Right atrium auricular region (tissue), 2 donors: ENCODE measurements around the gene EPN2. TPM values are rescaled to one million over a fixed set of nuclear protein-coding genes. Genes with fewer than 3 reads are reported as not detected.

ENCODE experiments used
- DNase-seq: peaks from one replicate; pipeline ENCODE4 v3.0.0-alpha.2; 2019; ENCODE audit warnings: low spot score
- H3K27ac ChIP-seq, 2 donors: fragments of 200-600 bp; sonication (generic); 1 replicate in 1 of 2; 2 replicates in 1 of 2; pipeline ENCODE4 v1.5.1; 2016 to 2019
- H3K27me3 ChIP-seq, 2 donors: fragments of 200-600 bp; sonication (generic); one replicate each; pipeline versions ENCODE4 v1.5.1 to v1.6.0; 2017 to 2019
- H3K36me3 ChIP-seq: fragments of 200-600 bp; sonication (generic); one replicate; pipeline ENCODE4 v1.5.1; 2016
- H3K4me1 ChIP-seq, 2 donors: fragments of 200-600 bp; sonication (generic); one replicate each; pipeline versions ENCODE4 v1.5.1 to v1.6.0; 2017 to 2019
- H3K4me3 ChIP-seq, 2 donors: fragments of 200-600 bp; sonication (generic); 1 replicate in 1 of 2; 2 replicates in 1 of 2; pipeline ENCODE4 v1.5.1; 2017 to 2019; ENCODE audit warnings: mild to moderate bottlenecking in 1 of 2, moderate library complexity in 1 of 2
- H3K9me3 ChIP-seq, 2 donors: fragments of 200-600 bp; sonication (generic); one replicate each; pipeline ENCODE4 v1.5.1; 2019
- total RNA-seq, 2 donors: library from RNA; depleted of rRNA; stranded (reverse); fragments of >200 nt; gene quantifications; one replicate each; pipeline ENCODE4 v1.1.0, GENCODE V29; 2016
- TF ChIP-seq, protein P1 (sequence below), 2 donors: fragments of 200-600 bp; sonication (generic); IDR thresholded peaks; one replicate each; pipeline ENCODE4 v1.5.1; 2019; ENCODE audit warnings: antibody characterized with exemption in 2 of 2

Gene EPN2
- total RNA-seq, 2 donors from 2014 or later, result 68.0 to 73.1 TPM

DNA sequence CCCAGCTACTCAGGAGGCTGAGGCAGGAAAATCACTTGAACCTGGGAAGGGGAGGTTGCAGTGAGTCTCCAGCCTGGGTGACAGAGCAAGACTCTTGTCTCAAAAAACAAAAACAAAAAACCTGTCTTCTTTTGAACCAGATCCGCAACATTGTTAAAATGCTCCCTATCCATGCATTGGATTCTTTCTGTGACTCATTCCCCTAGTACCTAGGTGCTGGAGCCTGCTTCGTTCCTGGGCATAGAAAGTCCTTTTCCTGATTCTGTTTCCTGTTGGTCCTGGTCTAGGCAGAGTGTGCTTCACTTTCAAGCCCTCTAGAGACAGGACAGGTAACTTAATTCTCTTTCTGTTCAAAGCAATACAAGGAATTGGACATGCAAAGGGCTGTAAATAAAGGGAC, 5.2 kb downstream of the EPN2 start:
- Histone ChIP-seq H3K27ac (peak overlapping the region; percentile 55 to 58), H3K4me1 (peaks cover 0 to 71% of the 10 kb centered on the region in 2 donors), H3K36me3 (no peaks in the 10 kb centered on the region), H3K4me3 (no peak overlapping the region), H3K9me3 (no peaks in the 10 kb centered on the region), H3K27me3 (no peaks in the 10 kb centered on the region)
- TF ChIP-seq, protein P1, sequence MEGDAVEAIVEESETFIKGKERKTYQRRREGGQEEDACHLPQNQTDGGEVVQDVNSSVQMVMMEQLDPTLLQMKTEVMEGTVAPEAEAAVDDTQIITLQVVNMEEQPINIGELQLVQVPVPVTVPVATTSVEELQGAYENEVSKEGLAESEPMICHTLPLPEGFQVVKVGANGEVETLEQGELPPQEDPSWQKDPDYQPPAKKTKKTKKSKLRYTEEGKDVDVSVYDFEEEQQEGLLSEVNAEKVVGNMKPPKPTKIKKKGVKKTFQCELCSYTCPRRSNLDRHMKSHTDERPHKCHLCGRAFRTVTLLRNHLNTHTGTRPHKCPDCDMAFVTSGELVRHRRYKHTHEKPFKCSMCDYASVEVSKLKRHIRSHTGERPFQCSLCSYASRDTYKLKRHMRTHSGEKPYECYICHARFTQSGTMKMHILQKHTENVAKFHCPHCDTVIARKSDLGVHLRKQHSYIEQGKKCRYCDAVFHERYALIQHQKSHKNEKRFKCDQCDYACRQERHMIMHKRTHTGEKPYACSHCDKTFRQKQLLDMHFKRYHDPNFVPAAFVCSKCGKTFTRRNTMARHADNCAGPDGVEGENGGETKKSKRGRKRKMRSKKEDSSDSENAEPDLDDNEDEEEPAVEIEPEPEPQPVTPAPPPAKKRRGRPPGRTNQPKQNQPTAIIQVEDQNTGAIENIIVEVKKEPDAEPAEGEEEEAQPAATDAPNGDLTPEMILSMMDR (IDR thresholded peaks at IDR 0.05), result no peak
- DNase-seq, result no peak

DNA sequence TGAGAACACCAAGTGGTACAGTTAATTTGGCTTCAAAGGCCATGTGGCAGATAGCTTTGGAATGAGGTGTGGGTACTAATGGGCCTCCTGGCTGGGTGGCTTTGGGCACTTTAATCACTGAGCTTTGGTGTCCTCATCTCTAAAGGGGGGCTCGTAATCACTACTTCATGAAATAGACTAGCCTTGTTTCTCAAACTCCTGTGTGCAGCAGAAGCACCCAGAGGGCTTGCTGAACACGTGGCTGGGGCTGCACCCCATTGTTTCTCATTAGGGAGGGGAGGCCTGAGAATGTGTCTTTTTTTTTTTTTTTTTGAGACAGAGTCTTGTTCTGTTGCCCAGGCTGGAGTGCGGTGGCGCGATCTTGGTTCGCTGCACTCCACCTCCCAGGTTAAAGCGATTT, 5.8 kb downstream of the EPN2 start:
- TF ChIP-seq, protein P1 (IDR thresholded peaks at IDR 0.05), result no peak
- peaks cover 0 to 77% of the 10 kb centered on the region in 2 donors for H3K4me1 ChIP-seq
- H3K27ac ChIP-seq, result peak overlapping the region; percentile 55 to 58
- no peak for DNase-seq
- H3K27me3 ChIP-seq, result no peaks in the 10 kb centered on the region
- no peak overlapping the region for H3K4me3 ChIP-seq
- H3K9me3 ChIP-seq, result no peaks in the 10 kb centered on the region
- H3K36me3 ChIP-seq, result no peaks in the 10 kb centered on the region

DNA sequence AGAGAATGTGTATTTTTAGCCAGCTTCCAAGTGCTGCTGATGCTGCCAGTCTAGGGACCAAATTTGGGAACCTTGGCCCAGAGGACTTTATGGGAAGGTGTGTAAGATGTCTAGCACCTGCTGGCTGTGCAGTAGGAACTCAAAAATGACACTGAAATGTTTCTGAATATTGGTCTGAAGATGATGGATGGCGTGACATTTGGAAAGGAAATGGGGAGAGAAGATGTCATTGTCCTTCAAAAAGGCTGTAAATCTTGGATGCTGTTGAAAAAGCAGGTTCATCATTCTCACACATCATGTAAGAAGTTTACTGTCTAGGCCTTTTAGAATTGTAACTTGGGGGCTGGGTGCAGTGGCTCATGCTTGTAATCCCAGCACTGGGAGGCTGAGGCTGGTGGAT, 6.7 kb downstream of the EPN2 start:
- H3K27ac ChIP-seq, result peak overlapping the region; percentile 55 to 58

DNA sequence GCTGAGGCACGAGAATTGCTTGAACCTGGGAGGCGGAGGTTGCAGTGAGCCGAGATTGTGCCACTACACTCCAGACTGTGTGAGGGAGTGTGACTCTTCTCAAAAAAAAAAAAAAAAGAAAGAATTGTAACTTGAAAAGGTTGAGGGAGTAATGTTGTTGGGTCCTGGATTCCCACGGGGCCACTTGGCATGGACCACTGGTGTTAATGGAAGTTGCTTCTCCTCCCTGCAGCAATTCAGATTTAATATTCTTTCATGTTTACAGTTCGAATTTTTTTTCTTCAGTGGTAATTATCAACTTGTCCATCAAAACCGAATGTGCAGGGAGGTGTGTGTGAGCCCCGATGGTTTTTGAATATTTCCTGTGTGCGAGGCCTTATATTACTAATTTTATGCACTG, 7.2 kb downstream of the EPN2 start:
- no peak for DNase-seq
- Histone ChIP-seq H3K9me3 (no peaks in the 10 kb centered on the region), H3K27ac (peak overlapping the region; percentile 55 to 58), H3K4me3 (no peak overlapping the region), H3K27me3 (no peaks in the 10 kb centered on the region), H3K4me1 (peaks cover 0 to 80% of the 10 kb centered on the region in 2 donors), H3K36me3 (no peaks in the 10 kb centered on the region)
- TF ChIP-seq, protein P1 (IDR thresholded peaks at IDR 0.05), result no peak

More for the DNA sequence above, 6.7 kb downstream of the EPN2 start:
- H3K27me3 ChIP-seq, result no peaks in the 10 kb centered on the region
- no peak overlapping the region for H3K4me3 ChIP-seq
- no peaks in the 10 kb centered on the region for H3K36me3 ChIP-seq
- TF ChIP-seq, protein P1 (IDR thresholded peaks at IDR 0.05), result no peak
- H3K9me3 ChIP-seq, result no peaks in the 10 kb centered on the region
- DNase-seq, result no peak
- H3K4me1 ChIP-seq, result peaks cover 0 to 80% of the 10 kb centered on the region in 2 donors

DNA sequence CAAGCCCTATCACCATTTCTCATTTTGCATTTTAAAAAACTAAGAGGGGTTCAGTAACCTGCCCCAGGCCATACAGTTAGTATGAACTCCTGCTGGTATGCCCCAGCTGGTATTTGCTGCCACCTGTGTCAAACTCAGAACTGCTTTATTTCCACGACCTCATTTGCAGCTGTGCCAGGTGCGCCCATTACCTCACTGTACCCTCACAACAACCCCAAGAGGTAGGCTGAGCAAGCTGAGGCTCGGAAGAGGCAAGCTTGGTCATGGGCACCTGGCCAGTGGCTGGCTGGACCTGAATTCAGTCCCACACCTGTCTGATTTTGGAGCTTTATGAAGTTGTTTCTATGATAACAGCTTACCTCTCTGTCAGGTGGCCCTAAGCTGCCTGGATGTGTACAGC, 7.6 kb downstream of the EPN2 start:
- TF ChIP-seq, protein P1 (IDR thresholded peaks at IDR 0.05), result no peak
- DNase-seq, result no peak
- no peaks in the 10 kb centered on the region for H3K9me3 ChIP-seq
- H3K36me3 ChIP-seq, result no peaks in the 10 kb centered on the region
- H3K4me1 ChIP-seq, result peaks cover 0 to 81% of the 10 kb centered on the region in 2 donors
- no peak overlapping the region for H3K27ac ChIP-seq
- H3K4me3 ChIP-seq, result no peak overlapping the region
- H3K27me3 ChIP-seq, result no peaks in the 10 kb centered on the region

DNA sequence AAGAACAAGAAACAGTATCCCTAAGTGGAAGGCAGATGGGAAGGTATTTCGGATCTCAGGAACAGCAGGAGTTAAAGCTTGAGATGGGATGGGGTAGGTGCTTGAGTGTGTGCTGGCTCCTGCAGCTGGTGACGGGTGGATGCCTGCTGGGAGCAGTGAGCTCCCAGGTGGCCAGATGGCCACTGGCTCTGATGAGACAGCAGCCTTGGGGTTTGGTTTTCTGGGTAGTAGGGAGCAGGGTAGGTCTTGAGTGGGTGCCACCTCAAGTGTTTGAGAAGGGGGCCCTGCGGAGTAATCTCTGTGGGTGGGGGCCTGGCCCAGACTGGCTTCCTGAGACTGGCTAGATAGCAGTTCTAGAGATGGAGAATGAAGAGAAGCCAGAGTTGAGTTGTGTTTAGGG, 10.3 kb downstream of the EPN2 start:
- Histone ChIP-seq H3K4me1 (peaks cover 0 to 89% of the 10 kb centered on the region in 2 donors), H3K4me3 (no peak overlapping the region), H3K27me3 (no peaks in the 10 kb centered on the region), H3K27ac (peak overlapping the region; percentile 71 to 83), H3K9me3 (no peaks in the 10 kb centered on the region), H3K36me3 (no peaks in the 10 kb centered on the region)
- TF ChIP-seq, protein P1 (IDR thresholded peaks at IDR 0.05), result no peak
- DNase-seq, result no peak
